RWPE2 (cell line): ENCODE results near the gene NOS1AP.

Experiments used
- ATAC-seq: fragments of 200-7000 bp; cut with Tn5 transposase; 3 replicates; pipeline ENCODE4 v1.9.1; 2021; ENCODE audit warnings: low read depth
- DNase-seq: peaks from one replicate; pipeline ENCODE4 v3.0.0-alpha.2; 2020; ENCODE audit warnings: low spot score
- H3K27ac ChIP-seq: fragments of 450-650 bp; 2 replicates; pipeline ENCODE4 v1.5.1; 2017; ENCODE audit warnings: mild to moderate bottlenecking; ENCODE audit not compliant: poor library complexity, severe bottlenecking
- H3K27me3 ChIP-seq: fragments of 250-450 bp; sonication (Bioruptor Pico); 2 replicates; pipeline ENCODE4 v1.5.1; 2021; ENCODE audit warnings: mild to moderate bottlenecking, moderate library complexity; ENCODE audit not compliant: insufficient read depth, poor library complexity, severe bottlenecking
- H3K36me3 ChIP-seq: fragments of 250-450 bp; sonication (Bioruptor Pico); 2 replicates; pipeline ENCODE4 v1.5.1; 2020; ENCODE audit warnings: low read depth, mild to moderate bottlenecking, moderate library complexity
- H3K4me1 ChIP-seq: fragments of 250-450 bp; sonication (Bioruptor Pico); 2 replicates; pipeline ENCODE4 v1.5.1; 2021; ENCODE audit warnings: mild to moderate bottlenecking, moderate library complexity; ENCODE audit not compliant: insufficient read depth, poor library complexity, severe bottlenecking
- H3K4me3 ChIP-seq: fragments of 250-450 bp; sonication (Bioruptor Pico); 2 replicates; pipeline ENCODE4 v1.5.1; 2021; ENCODE audit warnings: mild to moderate bottlenecking, moderate library complexity; ENCODE audit not compliant: severe bottlenecking
- H3K9me3 ChIP-seq: fragments of 250-450 bp; sonication (Bioruptor Pico); 2 replicates; pipeline ENCODE4 v1.5.1; 2021; ENCODE audit warnings: mild to moderate bottlenecking, moderate library complexity; ENCODE audit not compliant: severe bottlenecking
- TF ChIP-seq, protein P1 (sequence below): fragments of 450-650 bp; IDR thresholded peaks from one replicate; pipeline ENCODE4 v1.5.1; 2017; ENCODE audit warnings: mild to moderate bottlenecking, moderate library complexity; ENCODE audit not compliant: poor library complexity, severe bottlenecking

The NOS1AP gene

DNA sequence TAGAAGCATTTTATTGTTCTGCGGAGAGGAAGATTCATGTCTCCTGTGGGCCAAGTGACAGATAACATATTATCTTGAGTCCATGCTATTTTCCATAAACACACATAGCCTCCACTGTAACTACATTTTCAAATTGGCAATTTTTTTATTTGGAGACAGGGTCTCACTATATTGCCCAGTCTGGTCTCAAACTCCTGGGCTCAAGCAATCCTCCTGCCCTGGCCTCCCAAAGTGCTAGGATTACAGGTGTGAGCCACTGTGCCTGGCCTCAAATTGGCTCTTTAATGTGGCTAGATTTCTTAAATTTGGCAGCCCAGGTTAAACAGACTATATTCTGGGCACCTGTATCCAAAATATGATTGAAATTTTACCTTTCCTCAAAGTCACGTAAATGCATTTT, 13.8 kb downstream of the NOS1AP start:
- H3K9me3 ChIP-seq, result no peaks in the 10 kb centered on the region
- H3K36me3 ChIP-seq, result no peaks in the 10 kb centered on the region
- H3K27me3 ChIP-seq, result no peaks in the 10 kb centered on the region
- peaks cover 9% of the 10 kb centered on the region for H3K4me1 ChIP-seq
- no peak for DNase-seq
- TF ChIP-seq, protein P1, sequence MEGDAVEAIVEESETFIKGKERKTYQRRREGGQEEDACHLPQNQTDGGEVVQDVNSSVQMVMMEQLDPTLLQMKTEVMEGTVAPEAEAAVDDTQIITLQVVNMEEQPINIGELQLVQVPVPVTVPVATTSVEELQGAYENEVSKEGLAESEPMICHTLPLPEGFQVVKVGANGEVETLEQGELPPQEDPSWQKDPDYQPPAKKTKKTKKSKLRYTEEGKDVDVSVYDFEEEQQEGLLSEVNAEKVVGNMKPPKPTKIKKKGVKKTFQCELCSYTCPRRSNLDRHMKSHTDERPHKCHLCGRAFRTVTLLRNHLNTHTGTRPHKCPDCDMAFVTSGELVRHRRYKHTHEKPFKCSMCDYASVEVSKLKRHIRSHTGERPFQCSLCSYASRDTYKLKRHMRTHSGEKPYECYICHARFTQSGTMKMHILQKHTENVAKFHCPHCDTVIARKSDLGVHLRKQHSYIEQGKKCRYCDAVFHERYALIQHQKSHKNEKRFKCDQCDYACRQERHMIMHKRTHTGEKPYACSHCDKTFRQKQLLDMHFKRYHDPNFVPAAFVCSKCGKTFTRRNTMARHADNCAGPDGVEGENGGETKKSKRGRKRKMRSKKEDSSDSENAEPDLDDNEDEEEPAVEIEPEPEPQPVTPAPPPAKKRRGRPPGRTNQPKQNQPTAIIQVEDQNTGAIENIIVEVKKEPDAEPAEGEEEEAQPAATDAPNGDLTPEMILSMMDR, result no peak
- ATAC-seq, result no peak
- H3K27ac ChIP-seq, result no peak overlapping the region
- no peak overlapping the region for H3K4me3 ChIP-seq

DNA sequence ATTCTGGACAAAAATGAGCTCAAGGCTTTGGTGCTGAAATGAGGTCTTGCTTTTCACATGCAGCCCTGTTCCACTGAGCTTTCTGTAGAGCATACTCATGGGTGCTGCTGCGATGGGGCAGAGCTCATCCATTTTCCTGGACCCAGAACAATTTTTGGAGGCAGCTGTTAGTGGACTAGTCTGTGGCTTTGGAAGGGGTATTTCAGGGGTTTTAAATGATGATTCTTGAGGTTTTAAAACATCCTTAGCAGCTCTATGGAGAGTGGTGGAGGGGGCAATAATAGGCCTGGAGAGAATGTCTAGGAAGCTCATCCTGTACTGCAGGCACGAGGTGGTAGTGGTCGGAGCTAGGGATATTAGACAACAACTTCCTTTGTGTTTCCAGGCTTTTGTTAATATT, 16.5 kb downstream of the NOS1AP start:
- no peak overlapping the region for H3K27ac ChIP-seq
- no peaks in the 10 kb centered on the region for H3K36me3 ChIP-seq
- no peaks in the 10 kb centered on the region for H3K27me3 ChIP-seq
- TF ChIP-seq, protein P1, result no peak
- DNase-seq (no peak), ATAC-seq (no peak)
- peaks cover 12% of the 10 kb centered on the region for H3K4me1 ChIP-seq
- H3K9me3 ChIP-seq, result no peaks in the 10 kb centered on the region
- H3K4me3 ChIP-seq, result no peak overlapping the region

DNA sequence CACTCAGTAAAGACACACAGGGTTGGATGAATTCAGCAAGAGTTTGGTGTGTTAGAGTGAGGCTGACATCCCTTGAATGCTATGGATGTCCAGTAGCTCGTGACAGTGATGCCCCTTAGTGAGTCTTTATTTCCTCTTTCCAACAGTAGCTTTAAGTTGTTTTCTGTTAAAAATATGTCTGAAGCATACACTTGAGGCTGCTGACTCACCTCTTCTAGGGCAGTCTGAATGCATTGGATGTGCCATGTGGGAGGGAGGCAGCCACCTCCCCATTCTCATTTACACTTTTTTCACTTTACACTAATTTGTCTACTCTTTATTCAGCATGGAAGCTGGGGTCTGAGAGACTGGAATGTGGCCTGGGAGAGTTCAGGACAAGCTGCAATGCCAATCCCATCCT, 17.6 kb downstream of the NOS1AP start:
- Histone ChIP-seq H3K9me3 (no peaks in the 10 kb centered on the region), H3K4me1 (peaks cover 8% of the 10 kb centered on the region), H3K4me3 (no peak overlapping the region), H3K27ac (no peak overlapping the region), H3K36me3 (no peaks in the 10 kb centered on the region), H3K27me3 (no peaks in the 10 kb centered on the region)
- ATAC-seq, result no peak
- DNase-seq, result no peak
- TF ChIP-seq, protein P1, result no peak

DNA sequence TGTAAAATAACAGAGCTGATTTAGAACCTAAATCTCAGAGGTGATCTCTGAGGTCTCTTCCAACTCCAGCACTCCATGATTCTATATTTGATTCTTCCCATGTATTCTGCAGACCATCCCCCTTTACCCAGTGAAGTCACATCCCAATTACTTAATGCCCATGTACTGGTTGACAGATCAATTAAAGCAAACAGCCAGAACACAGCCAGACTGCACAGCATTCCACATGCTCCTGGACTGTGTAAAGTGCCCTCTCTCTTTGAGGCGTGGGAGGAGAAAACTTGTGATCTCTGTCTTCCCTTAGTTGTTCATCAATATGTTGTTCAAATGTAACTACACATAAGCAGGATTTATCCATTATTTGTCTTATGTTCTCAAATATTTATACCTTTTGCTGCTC, 18.1 kb downstream of the NOS1AP start:
- TF ChIP-seq, protein P1, result no peak
- no peak overlapping the region for H3K4me3 ChIP-seq
- no peaks in the 10 kb centered on the region for H3K27me3 ChIP-seq
- H3K4me1 ChIP-seq, result peaks cover 8% of the 10 kb centered on the region
- no peak overlapping the region for H3K27ac ChIP-seq
- ATAC-seq, result no peak
- no peaks in the 10 kb centered on the region for H3K36me3 ChIP-seq
- H3K9me3 ChIP-seq, result no peaks in the 10 kb centered on the region
- no peak for DNase-seq

DNA sequence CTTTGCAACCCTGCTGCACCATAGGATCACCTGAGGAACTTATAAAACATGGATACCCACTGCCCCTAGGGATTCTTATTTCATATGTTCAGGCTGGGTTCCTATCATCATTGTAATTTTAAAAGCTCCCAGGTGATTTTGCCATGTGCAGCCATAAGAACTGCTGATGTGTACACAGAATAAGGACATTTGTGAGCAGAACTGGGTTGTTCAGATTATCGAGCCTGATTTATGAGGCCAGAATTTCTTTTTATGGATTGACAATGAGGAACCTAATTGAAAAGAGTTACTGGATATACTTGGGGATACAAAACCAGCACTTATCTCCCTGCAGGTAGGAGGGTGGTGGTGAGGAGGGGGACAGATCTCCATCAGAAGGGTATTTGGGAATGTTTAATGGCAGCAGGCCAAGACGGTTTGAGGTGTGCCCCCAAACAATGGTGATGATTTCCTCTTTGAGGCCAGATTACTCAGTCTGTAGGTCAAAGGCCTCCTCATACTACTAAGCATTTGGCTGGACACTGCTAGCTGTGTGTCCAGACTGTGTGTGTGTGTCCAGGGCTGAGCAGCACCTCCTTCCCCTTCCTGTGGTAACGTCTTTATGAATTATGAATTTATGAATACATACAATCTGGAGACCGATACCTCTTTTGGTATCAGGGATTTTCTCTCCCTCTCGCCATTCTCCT, 18.9 kb downstream of the NOS1AP start:
- H3K36me3 ChIP-seq, result no peaks in the 10 kb centered on the region
- no peaks in the 10 kb centered on the region for H3K9me3 ChIP-seq
- no peaks in the 10 kb centered on the region for H3K27me3 ChIP-seq
- DNase-seq, result no peak
- no peak overlapping the region for H3K4me3 ChIP-seq
- H3K4me1 ChIP-seq, result peaks cover 8% of the 10 kb centered on the region
- ATAC-seq, result no peak
- TF ChIP-seq, protein P1, result no peak
- H3K27ac ChIP-seq, result no peak overlapping the region
